CD4-positive, alpha-beta T cell treated with Interleukin-4 for 1 hour (primary cell): ENCODE measurements around the gene HOXA6.

Experiments used
- DNase-seq, 2 donors: peaks; one replicate each; pipeline ENCODE4 v3.0.0-alpha.2; 2020 to 2022

HOXA6 gene

GRCh38 chr7:27149842-27150567 lies 2.4 kb upstream of the HOXA6 start:
- no peak for DNase-seq

DNA sequence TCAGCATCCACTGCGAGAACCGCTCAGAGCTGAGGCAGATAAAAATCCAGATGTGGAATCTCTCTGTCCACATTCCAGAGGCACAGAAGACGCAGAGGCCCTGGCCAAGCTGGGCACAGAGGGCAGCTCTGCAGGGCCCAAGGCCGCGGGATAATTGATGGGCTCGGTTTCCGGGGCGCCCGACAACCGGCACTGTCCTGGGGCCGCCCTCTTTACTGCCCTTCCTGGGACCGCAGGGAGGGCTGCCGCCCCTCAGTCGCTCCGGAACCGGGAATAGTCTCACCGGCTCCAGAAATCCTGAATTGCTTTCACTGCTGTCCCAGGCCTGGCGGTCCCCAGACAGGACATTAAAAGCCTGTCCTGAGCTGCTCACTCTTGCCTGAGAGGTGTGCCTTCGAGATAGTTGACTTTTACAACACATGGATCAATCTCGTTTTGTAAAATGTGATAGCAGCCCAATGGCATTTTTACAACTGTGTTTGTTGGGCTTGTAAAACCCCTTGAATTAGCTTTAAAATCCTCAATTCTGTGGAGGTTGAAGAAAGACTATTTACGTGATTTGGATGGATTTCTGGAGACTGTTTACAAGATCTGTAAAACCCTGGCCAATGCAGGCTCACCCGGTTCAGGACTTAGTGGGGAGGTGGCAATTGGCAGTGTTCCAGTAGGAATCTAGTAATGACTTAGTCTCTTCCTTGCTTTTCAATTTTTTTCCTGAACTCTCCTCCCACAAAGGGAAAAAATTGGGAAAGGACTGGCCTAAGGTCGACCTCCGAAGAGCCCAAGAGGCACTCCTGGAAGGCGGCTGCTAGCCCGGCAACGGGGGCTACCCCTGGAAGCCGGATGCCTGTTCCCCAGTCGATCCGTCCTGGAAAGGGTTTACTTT lies 1.4 kb upstream of the HOXA6 start:
- no peak for DNase-seq

DNA sequence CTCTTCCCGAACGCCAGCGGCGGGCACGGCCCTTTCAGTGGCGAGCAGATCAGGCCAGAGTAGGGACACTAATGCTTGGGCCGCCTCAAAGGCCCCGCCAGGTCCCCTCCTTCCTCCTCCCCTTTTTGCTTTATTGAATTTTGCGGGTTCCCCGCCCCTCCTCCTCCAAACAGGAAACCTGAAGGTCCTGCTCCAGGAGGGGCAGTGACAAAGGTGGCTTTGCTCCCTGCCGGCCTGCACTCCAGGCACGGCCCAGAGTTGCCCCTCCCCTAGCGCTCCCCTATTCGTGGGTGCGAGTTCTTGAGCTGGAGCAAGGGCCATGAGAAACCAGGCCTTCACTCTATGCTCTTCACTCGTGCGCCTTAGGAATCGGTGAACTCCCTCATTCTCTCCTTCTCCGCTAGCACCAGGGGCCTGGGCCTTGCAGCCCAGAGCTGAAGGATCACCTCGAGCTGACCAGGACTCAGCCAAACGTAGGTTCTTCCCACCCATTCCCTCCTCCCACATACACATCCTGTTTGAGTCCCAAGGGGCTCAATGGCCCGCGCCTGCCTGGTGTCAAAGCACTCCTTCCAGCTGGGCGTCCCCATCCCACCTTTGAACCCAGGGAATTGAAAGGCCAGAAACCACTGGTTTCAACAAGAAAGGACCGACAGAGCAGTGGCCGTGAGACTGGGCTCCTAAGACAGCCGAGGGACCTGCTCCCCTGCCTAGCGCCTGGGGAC lies 619 bp upstream of the HOXA6 start:
- DNase-seq = no peak

GRCh38 chr7:27146491-27147198 lies 929 bp downstream of the HOXA6 start:
- no peak for DNase-seq

GRCh38 chr7:27145914-27146412 lies 1.6 kb downstream of the HOXA6 start:
- no peak for DNase-seq

GRCh38 chr7:27145165-27145913 lies 2.2 kb downstream of the HOXA6 start:
- DNase-seq = no peak

- no peak for DNase-seq
These were observed 2.8 kb downstream of the HOXA6 start for GRCh38 chr7:27144781-27145164.

DNA sequence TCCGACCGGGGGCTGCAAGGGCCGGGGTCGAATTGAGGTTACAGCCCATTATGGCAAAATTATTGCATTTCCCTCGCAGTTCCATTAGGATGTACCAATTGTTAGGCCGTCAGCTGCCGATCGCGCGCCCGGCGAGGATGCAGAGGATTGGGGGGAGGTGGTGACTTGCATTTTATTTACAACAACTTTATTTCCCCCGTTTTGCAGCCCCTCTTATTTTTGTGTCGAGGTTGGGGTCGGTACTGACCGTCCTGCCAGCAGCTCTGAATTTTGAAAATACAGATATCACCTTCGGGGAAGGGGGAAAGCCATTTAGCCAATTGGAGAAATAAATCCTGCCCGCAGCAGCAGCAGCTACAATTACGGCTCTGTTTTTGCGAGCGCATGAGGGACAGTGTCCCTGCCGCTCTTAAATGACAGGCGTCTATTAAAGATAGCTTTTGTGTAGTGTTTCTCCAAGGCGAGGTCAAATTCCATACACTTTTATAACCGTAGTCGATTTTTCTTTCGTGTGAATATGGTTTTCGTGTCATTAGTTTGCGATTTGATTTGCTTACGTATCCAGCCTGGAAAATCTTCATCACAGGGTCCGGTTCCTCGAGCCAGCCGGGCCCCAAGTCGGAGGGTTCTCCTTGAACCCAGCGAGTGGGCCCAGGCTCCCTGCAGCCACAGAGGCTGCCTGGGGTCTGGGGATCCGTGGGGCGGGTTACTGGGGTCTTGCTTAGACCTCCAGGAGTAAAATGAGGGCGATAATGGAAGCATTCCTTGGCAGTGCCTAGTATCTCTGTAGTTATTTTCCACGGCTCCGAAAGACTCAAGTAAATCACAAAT lies 3.4 kb downstream of the HOXA6 start:
- DNase-seq = no peak

- peak in 1 of 2 donors; percentile 63 for DNase-seq
These were observed 4.3 kb downstream of the HOXA6 start, which contains the start of gene HOXA5 for GRCh38 chr7:27143023-27143949. HOXA5 (minus strand) TSS chr7:27143681; CDS start chr7:27143607, 74 bp downstream.

DNA sequence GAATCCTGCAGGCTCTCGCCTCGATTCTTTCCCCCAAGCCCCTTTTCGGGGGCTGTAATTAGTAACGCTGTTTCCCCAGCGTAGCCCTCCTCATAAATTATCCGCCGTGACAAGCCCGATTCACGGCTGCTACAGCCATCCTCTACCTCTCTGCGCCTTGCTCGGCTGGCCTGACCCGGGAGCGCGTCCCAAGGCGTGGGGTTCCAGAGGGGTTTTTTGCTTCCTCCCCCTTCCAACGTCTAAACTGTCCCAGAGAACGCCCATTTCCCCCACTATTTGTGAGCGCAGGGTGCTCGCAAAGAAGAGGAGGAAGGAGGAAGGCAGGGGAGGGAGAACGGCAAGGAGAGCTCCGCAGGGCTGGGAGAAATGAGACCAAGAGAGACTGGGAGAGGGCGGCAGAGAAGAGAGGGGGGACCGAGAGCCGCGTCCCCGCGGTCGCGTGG lies 5.0 kb downstream of the HOXA6 start:
- no peak for DNase-seq

DNA sequence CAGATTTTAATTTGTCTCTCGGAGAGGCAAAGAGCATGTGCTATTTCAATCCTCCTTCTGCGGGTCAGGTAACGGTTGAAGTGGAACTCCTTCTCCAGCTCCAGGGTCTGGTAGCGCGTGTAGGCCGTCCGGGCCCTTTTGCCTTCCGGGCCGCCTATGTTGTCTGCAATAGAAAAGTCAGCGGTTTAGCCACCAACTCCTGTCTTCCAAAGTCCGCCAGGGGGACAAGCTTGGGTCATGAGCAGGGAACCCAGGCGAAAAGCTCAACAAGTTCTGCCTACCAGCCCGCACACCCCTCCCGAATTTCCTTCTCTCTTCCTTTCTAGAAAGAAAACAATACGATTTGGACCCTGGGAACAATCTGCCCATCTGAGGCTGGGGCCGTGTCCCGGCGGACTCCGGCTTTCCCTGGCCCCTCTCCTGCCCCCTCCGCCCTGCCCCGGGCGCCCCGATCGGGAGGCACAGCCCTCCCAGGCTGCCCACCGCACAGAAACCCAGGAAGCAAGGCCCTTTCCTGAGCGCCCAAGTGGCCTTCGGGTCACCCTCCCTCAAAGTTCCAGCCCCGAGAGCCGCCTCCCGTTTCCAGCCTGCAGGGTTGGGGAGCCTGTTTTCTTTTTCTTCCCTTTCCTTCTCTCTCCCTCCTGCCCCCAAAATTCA lies 5.5 kb downstream of the HOXA6 start:
- DNase-seq = no peak

GRCh38 chr7:27141137-27141922 lies 6.2 kb downstream of the HOXA6 start:
- DNase-seq = no peak

GRCh38 chr7:27140126-27140857 lies 7.3 kb downstream of the HOXA6 start:
- no peak for DNase-seq

- DNase-seq = no peak
These were observed 8.0 kb downstream of the HOXA6 start for GRCh38 chr7:27139334-27140125.

- no peak for DNase-seq
These were observed 8.6 kb downstream of the HOXA6 start for GRCh38 chr7:27138985-27139333.

DNA sequence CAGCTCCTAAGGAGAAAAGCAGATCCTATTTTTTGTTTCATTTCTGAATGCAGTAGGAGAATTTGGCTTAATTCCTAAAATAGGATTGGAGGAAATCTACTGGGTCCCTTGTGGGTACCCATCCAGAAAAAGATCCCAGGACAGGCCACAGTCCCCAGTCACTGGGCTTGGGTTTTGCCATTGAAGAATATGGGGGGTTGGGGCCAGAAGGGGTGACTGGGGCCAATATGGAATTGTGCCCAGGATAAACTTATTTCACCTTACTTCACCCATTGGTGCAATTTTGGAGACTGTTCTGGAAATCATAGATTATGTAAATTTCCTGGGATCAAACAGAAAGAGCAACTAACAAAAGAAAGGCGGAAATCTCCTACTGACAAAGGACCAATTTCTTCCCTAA lies 9.1 kb downstream of the HOXA6 start:
- no peak for DNase-seq
